H1 (cell line): ENCODE measurements around the gene SLC22A23. TPM values are rescaled to one million over a fixed set of nuclear protein-coding genes. Genes with fewer than 3 reads are reported as not detected.

Experiments
- ATF2 ChIP-seq: IDR thresholded peaks from 2 replicates; pipeline ENCODE4 v1.6.1; 2012; ENCODE audit warnings: low read length, inconsistent platforms
- EGR1 ChIP-seq: IDR thresholded peaks from 2 replicates; pipeline ENCODE4 v1.6.1; 2011; ENCODE audit warnings: low read depth, low read length, borderline replicate concordance
- GABPA ChIP-seq: IDR thresholded peaks from 2 replicates; pipeline ENCODE4 v1.6.1; 2011; ENCODE audit warnings: mild to moderate bottlenecking, low read length, moderate library complexity, borderline replicate concordance; ENCODE audit not compliant: insufficient read depth
- KDM1A ChIP-seq: fragments of 200-600, 300-600 bp; sonication (generic); IDR thresholded peaks from 2 replicates; pipeline ENCODE4 v1.7.1; 2016; ENCODE audit warnings: mild to moderate bottlenecking, low read length, borderline replicate concordance
- KDM4A ChIP-seq: IDR thresholded peaks from one replicate; pipeline ENCODE4 v1.7.1; 2012; ENCODE audit warnings: low read depth, mild to moderate bottlenecking, moderate library complexity, low read length, inconsistent platforms; ENCODE audit not compliant: severe bottlenecking
- KDM5A ChIP-seq: fragments of 200-600 bp; IDR thresholded peaks from 2 replicates; pipeline ENCODE4 v1.7.1; 2012; ENCODE audit warnings: mild to moderate bottlenecking, low read length, inconsistent platforms, mixed read lengths
- MAX ChIP-seq: IDR thresholded peaks from 2 replicates; pipeline ENCODE4 v1.6.1; 2012; ENCODE audit warnings: inconsistent platforms
- POU5F1 ChIP-seq: IDR thresholded peaks from 2 replicates; pipeline ENCODE4 v1.6.1; 2011; ENCODE audit warnings: low read depth, mild to moderate bottlenecking, low read length, moderate library complexity
- RXRA ChIP-seq: IDR thresholded peaks from 2 replicates; pipeline ENCODE4 v1.6.1; 2011; ENCODE audit warnings: low read depth, mild to moderate bottlenecking, low read length, moderate library complexity; ENCODE audit not compliant: insufficient read depth
- SUZ12 ChIP-seq: fragments of 200-600 bp; sonication (generic); IDR thresholded peaks from 2 replicates; pipeline ENCODE4 v1.6.1; 2012; ENCODE audit warnings: mild to moderate bottlenecking, inconsistent platforms, low read length, moderate library complexity, mixed read lengths
- TBP ChIP-seq: IDR thresholded peaks from 2 replicates; pipeline ENCODE4 v1.6.1; 2011; ENCODE audit warnings: low read depth, low read length, improper control_type of control experiment
- YY1 ChIP-seq: IDR thresholded peaks from 2 replicates; pipeline ENCODE4 v1.6.1; 2011; ENCODE audit warnings: low read depth, mild to moderate bottlenecking, low read length
- polyA plus RNA-seq, 7 experiments: library from polyadenylated mRNA; depleted of rRNA in 3 of 7; stranded (reverse) in 5 of 7; unstranded in 2 of 7; fragments of >200 nt in 5 of 7; fragments of 200-250 nt in 2 of 7; gene quantifications; 1 replicate in 5 of 7; 2 replicates in 1 of 7; 4 replicates in 1 of 7; pipeline versions ENCODE4 v1.2.1 to v1.2.3, GENCODE V29; 2011 to 2013; ENCODE audit warnings: missing spikeins in 2 of 7, mixed read lengths in 2 of 7
- total RNA-seq: library from RNA; stranded (reverse); fragmentation: NEBNext Ultra II Directional; extraction: Animal tissue kit (Norgen Biotek cat#: 25700); gene quantifications from 2 replicates; pipeline ENCODE4 v1.2.1, GENCODE V29; 2021

Gene SLC22A23
- total and polyA plus RNA-seq, 2 of the 8 experiments (the other 6 are each of a cell fraction or from before 2014, with no cell fraction given): 9.9 to 38.4 TPM

GRCh38 chr6:3314621-3315467 is 142.0 kb downstream of the SLC22A23 start (continued):
- TF ChIP-seq MAX (no peak), ATF2 (no peak), KDM4A (no peak), RXRA (no peak), SUZ12 (no peak), KDM1A (no peak), EGR1 (no peak), KDM5A (no peak), POU5F1 (no peak), YY1 (no peak), GABPA (no peak), TBP (no peak)
